ENCODE results near the gene FLAD1. TPM values are rescaled to one million over a fixed set of nuclear protein-coding genes. Genes with fewer than 3 reads are reported as not detected.

The FLAD1 gene
- total and polyA plus RNA-seq, 12 donors = 21.6 to 65.5 (median 30.8) TPM

DNA sequence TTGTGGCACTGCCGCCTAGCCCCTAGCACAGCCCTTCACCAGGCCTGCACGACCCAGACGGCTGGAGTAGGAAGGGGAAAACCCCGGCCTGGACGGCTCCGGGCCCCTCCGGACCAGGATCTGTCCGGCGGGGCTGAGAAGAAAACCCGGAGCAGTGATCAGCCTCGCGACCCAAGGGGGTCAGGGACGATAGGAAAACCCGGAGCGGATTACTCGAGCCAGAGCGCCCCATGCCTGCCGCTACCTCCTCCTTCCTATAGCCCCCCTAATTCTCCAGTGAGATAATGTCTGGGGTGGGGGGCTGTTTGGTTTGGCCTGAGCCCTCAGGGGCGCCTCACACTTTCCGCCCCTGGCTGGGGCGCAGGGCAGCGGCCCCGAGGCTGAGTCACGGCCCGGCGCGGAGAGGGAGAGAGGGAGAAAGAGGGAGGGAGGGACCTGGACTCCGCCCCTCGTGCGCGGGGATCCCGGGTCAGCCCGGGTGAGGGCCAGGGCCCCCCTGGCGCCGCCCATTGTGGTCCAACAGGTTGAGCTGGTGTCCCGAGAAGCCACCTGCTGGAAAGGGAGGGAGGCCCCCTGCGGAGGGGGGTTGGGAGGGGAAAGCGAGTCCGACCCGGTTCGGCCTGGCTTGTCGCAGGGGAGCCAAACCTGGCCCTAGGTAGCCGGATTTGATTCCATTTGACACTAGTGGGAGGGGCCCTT is 17.7 kb downstream of the FLAD1 start:
- 0 to 1% (median 1%) methylated on average over 6 to 43 of the region's 43 CpGs for WGBS, 4 donors
- peak; percentile 93 to 97 (median 94) for DNase-seq
- Histone ChIP-seq H3K27ac (peak overlapping the region; percentile 87 to 99 (median 96)), H3K36me3 (replicated peaks in 1 of 2) (no peaks in the 10 kb centered on the region), H3K27me3 (no peaks in the 10 kb centered on the region), H3K9me3 (replicated peaks in 1 of 3) (no peaks in the 10 kb centered on the region), H3K4me3 (peak overlapping the region; percentile 14 to 73 (median 52)), H3K4me1 (replicated peaks in 1 of 2) (peaks cover 32 to 34% of the 10 kb centered on the region in 2 donors)
- intact Hi-C loops (cut with DNase I) = loop anchor here in 1 of 2 donors (5.0 kb wide), 1 partner anchor 34 kb away; no protein-coding TSS in a partner anchor
- TF ChIP-seq, protein P1, sequence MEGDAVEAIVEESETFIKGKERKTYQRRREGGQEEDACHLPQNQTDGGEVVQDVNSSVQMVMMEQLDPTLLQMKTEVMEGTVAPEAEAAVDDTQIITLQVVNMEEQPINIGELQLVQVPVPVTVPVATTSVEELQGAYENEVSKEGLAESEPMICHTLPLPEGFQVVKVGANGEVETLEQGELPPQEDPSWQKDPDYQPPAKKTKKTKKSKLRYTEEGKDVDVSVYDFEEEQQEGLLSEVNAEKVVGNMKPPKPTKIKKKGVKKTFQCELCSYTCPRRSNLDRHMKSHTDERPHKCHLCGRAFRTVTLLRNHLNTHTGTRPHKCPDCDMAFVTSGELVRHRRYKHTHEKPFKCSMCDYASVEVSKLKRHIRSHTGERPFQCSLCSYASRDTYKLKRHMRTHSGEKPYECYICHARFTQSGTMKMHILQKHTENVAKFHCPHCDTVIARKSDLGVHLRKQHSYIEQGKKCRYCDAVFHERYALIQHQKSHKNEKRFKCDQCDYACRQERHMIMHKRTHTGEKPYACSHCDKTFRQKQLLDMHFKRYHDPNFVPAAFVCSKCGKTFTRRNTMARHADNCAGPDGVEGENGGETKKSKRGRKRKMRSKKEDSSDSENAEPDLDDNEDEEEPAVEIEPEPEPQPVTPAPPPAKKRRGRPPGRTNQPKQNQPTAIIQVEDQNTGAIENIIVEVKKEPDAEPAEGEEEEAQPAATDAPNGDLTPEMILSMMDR (IDR thresholded peaks at IDR 0.05) = peak in 4 of 6 experiments; percentile 18 to 52 (median 31)
- TF ChIP-seq POLR2A (IDR thresholded peaks at IDR 0.05) = peak; percentile 75 to 95

DNA sequence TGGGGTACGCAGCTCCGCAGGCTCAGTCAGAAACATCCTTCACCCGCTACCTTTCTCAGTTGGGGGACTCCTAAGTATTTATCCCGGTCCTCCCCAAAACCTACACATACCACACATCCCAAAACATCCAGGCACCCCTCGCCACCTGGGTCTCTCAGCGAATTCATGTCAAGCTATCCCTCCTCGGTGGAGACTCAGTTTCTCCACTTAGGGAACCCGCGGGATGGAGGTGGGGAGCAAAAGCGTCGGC is 18.2 kb downstream of the FLAD1 start:
- 0% methylated on average over 5 to 11 of the region's 11 CpGs for WGBS, 4 donors
- Histone ChIP-seq H3K4me3 (peak overlapping the region; percentile 14 to 73 (median 52)), H3K9me3 (replicated peaks in 1 of 3) (no peaks in the 10 kb centered on the region), H3K27me3 (no peaks in the 10 kb centered on the region), H3K27ac (peak overlapping the region; percentile 87 to 99 (median 96)), H3K36me3 (replicated peaks in 1 of 2) (no peaks in the 10 kb centered on the region), H3K4me1 (replicated peaks in 1 of 2) (peaks cover 36 to 39% of the 10 kb centered on the region in 2 donors)
- intact Hi-C loops (cut with DNase I) = loop anchor here in 1 of 2 donors (5.0 kb wide), 1 partner anchor 34 kb away; no protein-coding TSS in a partner anchor
- TF ChIP-seq, protein P1 (IDR thresholded peaks at IDR 0.05) = no peak
- TF ChIP-seq POLR2A (IDR thresholded peaks at IDR 0.05) = no peak
- no peak for DNase-seq

DNA sequence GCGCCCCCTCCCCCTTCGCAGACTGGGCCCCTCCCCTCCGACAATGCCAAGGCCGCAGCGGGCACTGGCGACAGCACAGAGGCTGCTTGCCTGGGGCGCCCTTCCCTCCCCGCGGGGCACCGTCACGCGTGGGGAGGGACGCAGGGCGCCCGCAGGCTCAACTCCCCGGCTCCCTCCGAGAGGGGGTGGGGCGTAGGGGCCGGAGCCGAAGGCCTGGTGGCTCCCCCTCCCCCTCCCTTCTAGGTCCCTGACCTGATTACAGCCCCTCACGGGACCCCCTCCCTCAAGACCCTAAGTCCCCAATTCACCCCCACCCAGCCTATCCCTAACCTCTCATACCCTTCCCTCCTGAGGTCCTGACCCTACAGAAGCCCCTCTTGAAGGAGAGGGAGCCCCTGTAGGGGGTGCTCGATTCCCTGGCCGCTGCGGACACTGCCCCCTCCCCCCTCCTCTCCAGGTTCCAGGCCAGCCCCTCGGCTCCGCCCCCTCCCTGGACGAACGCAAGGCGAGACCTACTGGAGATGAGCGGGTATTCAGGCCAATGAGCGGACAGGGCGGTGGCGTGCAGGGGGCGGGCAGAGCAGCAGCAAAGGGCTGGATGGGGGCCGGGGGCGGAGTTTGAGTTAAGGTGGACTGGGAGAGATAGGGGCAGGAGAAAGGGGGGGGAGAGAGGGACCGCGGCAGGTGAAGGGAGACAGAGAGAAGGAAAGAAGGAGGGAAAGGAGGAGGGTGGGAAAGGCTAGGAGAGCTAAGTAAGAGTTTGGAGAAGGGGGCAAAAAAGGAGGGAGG is 18.7 kb downstream of the FLAD1 start:
- TF ChIP-seq, protein P1 (IDR thresholded peaks at IDR 0.05) = peak in 4 of 6 experiments; percentile 17 to 47 (median 26)
- TF ChIP-seq POLR2A (IDR thresholded peaks at IDR 0.05) = peak; percentile 45 to 79
- no peaks in the 10 kb centered on the region for H3K36me3 ChIP-seq (replicated peaks in 1 of 2)
- 0 to 2% (median 1%) methylated on average over 4 to 38 of the region's 38 CpGs for WGBS, 4 donors
- peak overlapping the region; percentile 14 to 73 (median 52) for H3K4me3 ChIP-seq
- peak; percentile 100 for DNase-seq
- intact Hi-C loops (cut with DNase I) = loop anchor here in 1 of 2 donors (5.0 kb wide), 1 partner anchor 35 kb away; no protein-coding TSS in a partner anchor
- H3K27ac ChIP-seq = peak overlapping the region; percentile 87 to 99 (median 96)
- H3K9me3 ChIP-seq (replicated peaks in 1 of 3) = no peaks in the 10 kb centered on the region
- H3K27me3 ChIP-seq = no peaks in the 10 kb centered on the region
- H3K4me1 ChIP-seq (replicated peaks in 1 of 2) = peaks cover 42 to 44% of the 10 kb centered on the region in 2 donors

Data from adrenal gland (tissue), 12 donors.